ENCODE data around the gene PLCH1.

PLCH1 gene

DNA sequence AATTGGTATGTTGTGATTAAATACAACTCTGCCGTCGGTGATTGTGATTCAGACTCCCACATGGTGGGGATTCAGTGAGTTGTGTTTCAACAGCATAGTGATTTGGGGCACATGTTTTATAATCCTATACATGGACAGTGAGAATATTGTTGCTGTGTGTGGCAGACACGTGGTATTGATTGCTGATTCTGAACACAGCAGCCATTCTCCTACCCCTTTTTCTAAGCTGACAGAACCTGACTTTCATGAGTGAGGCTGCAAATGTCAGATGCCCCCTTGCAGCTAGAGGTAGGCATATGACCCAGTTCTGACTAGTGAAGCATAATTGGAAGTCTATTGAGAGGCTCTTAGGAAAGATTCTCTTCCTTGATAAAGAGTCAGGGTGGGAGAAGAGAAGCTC, 296.3 kb downstream of the PLCH1 start:
- DNase-seq = no peak

DNA sequence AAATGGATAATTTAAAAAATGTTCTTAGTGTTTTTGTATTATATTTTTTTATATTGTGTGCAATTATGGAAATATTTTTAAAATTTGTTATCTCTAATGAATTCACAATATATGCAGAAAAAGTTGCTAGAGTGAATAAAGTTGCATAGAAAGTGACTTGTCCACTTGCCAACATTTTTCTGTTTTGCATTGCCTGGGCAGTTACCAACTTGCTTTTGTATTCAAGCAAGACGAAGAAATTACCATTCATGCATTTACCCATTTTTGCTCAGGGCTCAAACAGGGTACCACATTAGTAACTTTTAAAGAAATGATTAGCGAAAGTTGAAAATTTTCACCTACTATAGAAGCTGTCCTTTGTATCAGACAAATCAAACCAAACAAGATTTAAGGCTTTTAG, 298.5 kb downstream of the PLCH1 start:
- no peak for DNase-seq

DNA sequence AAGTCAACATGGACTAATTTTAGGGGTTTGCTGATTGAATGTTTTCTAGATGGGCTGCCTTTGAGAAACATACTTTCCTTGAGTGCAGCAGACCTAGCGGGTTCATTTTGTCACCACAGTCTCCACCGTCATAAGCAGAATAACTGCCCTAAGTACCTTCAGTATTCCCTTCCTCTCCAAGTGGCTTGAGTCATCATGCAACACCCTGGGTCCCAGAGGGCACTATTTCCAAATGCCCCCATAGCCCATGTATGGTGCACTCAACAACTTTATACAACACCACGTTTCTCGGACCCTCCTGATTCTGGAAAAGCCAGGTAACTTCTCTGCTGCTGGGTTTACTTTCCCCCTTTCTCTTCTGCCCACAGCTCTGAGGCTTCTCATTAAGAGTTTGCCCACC, 300.1 kb downstream of the PLCH1 start:
- no peak for DNase-seq

DNA sequence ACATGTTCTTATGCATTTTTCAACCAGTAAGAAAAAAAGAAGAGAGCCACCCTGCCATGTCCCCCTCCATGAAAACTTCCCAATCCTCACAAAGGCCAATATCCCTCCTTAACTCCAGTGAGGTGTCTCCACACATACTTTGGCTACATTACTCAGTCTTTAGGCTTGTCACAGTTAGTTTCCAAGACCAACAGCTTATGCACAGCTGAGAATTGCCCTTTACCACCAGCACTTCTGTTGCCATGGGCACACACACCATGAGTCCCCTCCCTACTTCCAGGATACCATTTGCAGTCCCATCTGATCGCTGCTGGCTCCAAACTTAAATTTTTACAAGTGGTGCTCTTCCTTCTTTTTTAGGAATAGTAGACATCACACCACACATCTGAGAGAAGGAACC, 301.1 kb downstream of the PLCH1 start:
- DNase-seq = no peak

DNA sequence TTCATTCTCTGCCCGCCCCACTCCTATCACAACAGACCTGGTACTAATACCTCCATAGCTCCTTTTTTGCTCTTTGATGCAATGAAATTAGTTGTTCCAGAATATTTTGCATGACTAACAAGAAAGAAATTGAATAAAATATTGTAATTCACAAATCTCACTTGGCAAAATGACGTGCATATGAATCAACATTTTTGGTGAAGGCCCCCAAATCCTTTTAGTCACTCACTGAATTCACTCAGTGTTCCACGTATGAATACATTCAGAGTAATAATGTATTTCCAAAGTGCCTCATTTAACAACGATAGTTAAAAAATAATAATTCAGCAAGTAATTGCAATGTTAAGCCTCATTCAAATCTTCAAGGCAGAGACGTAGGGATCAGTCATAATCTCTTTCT, 302.8 kb downstream of the PLCH1 start:
- DNase-seq = no peak

DNA sequence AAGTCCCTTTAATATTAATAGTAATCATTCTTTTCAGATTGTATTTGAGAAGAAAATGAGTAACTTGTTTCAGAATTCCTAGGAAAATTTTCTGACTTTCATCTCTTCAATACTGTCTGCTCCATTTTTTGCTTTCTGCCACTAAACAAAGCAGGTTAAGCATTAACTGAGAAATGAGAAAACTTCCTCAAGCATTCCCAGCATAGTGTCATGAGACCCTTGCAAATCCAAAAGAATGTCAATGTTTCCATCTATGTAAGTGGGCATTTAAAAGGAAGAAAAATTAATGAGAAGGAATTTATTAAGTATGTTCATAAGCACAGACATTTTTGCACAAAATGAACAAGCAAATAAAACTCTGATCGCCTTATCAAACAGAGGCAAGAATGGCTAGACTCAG, 303.4 kb downstream of the PLCH1 start:
- no peak for DNase-seq

DNA sequence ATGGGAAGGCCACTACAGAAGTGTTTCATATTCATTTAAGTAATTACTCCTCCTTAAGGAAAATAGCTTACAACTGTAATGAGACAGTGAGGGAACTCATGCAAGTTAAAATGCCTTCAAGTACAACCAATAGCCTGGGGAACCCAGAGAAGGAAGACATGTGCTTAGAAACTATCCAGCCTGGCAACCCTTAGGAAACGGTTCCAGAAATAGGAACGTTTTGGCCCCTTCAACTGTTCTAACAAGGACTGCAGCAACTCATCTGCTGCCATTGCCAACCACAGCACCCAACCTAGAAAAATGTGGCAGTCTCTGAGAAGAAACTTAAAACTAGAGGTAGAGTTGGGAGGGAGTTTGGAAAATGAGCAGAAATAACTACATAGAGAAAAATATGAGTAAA, 303.8 kb downstream of the PLCH1 start:
- no peak for DNase-seq

DNA sequence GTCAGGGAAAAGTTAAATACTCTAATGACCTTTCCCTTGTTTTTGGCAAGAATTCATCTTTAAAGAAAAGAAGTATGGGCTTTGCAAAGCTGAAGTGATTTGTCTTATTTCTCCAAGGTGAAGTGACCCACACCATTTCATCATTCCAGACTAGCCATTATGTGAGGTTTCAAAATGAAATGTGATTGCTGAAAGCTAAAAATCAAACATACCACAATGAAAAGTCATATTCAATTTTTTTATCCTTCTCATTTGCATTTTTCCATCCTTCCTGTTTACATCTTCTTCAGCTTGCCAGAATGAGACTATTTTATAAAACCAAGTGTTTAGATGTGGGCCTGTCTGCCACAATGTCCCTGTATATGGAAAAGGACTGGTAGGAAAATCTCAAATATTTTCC, 309.1 kb downstream of the PLCH1 start:
- no peak for DNase-seq

DNA sequence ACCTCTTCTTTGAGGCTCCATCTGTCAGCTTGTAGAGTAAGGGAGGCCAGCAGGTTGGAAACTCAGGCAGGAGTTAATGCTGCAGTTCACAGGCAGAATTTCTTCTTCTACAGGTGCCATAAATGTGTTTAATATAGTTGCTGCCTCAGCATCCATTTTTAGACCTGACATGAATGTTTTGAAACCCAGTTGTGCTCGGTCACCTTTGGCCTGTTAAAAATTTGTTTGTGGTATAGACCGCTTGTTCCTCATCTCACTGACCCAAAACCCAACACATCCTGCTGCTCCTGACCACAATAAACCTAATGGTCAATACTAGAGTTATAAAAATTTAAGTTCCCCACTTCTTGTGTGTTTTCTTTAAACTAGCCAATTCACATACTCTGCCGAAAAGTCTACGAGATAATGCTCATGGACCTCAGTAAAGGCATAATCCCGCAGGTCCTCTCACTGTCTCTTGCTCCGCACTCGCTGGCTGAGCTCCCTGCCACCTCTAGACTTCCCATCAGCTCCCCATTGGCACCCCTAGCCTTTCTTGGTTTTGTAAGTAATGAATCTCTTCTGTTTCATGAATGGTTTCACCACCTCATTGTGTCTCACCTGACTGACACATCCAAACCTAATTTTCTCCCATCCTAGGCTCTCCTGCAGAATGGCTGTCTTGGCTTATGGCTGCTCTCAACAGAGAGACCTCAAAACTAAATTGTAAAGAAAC, 312.9 kb downstream of the PLCH1 start:
- DNase-seq = no peak

DNA sequence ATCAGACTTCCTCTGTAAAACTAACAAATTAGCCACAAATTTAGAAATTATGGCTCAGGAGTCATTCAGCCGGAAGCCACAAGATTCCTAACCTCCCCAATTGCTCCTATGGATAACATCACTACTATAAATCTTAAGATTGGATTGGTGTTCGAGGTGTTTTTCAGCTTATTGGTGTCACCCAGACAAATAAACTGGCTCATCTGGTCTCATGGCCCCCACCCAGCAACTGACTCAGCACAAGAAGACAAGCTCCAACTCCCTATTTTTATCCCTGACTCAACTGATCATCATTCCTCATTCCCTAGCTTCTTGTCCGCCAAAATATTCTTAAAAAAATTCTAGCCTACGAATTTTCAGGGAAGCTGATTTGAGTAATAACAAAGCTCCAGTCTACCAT, 316.3 kb downstream of the PLCH1 start:
- no peak for DNase-seq

DNA sequence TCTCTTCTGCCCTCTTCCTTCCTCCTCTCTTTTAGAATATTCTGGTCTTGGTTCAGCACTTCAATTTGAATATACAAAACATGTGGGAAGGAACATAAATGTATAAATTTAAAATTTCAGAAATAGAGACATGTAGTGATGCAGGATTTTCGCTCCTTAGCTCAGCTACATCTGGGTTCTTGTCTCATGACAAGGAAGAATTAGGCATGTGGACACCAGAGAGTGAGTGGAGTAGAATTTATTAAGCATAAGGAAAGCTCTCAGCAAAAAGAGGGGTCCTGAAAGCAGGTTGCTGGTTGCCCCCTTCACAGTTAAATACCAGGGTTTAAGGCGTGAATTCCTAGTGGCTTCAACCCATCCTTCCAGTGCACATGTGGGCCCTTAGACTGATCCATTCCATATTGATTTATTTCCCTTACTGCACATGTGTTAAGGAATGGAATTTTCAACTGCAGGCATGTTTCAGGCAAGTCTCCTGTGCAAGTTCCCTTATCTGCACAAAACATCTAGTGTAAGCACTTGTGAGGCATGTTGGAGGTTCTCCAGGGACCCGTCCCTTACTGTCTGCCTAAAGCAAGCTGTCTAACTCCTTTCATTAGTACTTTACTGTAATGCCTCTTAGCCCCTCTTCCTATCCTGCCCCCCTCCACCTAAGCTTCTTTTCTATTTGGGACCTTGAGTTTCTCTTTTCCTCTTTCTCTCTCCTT, 318.2 kb downstream of the PLCH1 start:
- no peak for DNase-seq

DNA sequence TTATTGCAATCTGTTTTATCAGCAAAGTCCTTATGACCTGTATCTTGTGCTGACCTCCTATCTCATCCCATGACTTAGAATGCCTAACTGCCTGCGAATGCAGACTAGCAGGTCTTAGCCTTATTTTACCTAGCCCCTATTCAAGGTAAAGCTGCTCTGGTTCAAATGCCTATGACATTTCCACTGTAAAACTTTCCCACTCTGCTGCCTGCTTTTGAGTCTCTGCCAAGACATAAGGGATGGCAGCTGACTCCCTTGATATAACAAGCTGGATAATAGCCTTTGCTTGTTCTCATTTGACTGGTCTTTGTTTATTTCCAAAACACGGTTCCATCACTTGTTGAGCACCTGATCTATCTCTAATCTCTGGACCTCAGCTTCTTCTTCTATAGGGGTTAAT, 319.5 kb downstream of the PLCH1 start:
- no peak for DNase-seq

DNA sequence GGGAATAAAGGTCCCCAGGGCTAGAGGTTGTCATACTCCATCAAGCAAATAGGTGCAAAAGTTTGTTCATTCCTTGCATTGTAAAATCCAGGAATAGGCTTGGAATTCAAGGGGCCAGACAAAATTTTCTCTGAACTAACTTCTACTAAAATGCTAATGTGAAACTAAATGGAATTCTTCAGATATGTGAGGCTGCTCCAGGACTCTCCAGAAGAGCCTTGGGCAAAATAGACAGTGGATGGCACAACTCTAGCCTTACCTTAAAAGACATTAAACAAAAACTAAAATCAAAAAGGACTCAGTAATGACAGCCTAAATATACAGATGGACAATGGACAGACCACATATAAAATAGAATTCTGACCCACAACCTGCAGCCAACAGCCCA, 320.6 kb downstream of the PLCH1 start:
- no peak for DNase-seq

DNA sequence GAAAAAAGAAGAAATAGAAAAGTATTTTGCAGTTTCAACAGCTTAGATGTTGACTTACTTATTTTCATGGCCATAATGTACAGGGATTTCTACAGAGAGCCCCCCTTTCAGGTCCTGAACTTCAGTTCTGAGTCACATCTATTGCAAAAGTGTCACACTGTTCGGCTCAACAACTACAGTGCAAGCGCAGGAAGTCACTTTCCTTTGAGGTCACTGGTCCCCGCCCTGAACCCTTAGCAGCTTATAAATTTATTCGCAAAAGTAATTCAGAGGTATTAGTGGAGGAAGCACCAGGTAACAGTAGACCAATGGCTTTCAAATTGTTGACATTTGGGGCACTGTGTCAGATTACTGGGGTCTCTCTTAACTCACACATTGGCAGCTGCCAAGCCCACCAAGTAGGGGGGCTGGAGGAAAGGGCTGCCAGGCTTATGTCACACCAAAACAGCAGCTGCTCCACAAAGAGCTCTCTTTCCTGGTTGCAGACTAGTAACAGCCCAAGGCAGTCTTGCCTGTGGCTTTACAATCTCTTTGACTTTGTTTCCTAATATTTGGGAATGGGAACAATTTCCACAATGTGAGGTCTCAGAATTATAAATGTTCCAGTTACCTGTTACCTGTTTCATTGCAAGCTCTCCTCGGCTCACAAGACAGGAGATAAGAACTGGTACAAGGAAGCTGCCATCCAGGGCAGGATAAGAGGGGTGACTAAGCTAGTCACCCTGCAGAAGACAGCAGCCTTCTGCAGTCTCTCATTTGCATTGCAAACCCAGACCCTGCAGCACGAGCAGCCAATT, 321.1 kb downstream of the PLCH1 start:
- no peak for DNase-seq

DNA sequence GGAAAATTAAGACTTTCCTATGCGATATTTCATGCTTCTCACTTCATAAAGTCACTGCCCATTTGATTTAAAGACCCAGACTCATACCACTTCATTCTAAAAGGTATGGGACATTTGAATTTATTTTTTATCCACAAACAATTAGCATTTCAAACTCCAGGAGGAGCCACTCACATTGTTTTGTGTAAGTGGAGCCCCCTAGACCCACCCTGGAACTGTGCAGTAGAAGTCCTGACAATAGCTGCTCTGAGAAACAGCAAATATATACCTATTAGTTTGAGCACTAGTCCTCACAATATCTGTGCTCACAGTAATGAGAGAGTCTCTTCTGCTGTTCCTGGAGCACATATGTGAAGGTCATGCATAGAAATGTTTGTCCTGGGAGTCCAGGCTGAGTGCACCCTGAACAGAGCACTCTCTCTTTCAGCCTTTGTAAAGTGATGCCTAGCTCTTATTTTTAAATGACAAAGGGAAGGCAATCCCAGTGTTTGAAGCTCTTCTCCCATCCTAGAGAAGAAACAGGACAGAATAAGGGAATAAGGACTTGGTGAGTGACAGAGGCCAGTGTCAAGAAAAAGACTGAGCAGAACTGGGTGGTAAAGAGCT, 323.9 kb downstream of the PLCH1 start:
- no peak for DNase-seq

DNA sequence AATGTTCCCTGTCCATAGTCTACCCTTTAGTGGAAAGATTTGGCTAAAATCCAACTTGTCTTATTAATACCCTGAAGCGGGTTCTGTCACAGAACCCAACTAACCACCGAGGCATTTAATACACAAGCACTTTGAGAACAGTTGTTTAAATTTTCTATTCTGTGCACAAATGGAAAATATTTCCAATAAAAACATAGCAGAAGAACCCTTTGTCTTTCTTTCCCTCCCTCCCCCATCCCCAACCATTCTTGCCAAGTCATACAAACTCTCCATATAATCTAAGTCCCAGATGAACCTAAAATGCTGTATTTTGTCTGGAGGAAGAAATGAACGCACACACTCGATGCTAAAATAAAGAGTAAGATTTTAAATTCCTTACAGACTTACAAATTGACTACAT, 324.5 kb downstream of the PLCH1 start:
- no peak for DNase-seq

DNA sequence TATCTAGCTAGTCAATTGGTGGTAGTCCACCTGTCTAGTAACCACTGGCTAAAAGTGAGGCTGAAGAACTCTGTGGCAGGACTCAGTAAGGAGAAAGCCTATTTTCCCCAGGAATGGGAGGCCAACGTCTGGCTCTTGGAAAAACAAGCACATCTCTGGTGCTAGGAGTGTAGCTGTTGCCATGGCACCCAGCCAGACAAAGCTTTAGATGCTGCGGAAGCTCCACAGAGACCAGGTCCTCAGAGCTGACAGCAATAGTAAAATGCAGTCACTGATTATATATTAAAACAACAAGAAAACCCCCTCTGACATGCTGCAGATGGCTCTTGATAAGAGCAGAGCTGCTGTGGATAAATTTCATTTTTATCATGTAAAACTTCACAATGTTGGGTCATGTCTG, 326.5 kb downstream of the PLCH1 start:
- DNase-seq = no peak

DNA sequence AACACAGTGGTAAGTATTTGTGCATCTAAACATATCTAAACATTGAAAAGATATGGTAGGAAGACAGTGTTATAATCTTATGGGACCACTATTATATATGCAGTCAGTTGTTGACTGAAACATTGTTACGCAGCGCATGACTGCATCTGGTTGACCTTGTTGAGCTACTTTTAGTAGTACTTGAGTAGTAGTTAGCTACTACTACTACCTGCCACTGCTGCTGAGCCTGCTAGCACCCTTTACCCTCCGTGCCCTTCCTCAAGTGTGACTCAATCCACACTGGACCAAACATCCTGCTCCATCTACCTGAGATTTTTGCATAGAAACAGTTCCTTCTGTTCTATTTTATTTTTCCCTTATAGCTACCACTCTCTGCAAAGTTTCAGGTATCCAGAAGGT, 327.8 kb downstream of the PLCH1 start:
- DNase-seq = no peak

DNA sequence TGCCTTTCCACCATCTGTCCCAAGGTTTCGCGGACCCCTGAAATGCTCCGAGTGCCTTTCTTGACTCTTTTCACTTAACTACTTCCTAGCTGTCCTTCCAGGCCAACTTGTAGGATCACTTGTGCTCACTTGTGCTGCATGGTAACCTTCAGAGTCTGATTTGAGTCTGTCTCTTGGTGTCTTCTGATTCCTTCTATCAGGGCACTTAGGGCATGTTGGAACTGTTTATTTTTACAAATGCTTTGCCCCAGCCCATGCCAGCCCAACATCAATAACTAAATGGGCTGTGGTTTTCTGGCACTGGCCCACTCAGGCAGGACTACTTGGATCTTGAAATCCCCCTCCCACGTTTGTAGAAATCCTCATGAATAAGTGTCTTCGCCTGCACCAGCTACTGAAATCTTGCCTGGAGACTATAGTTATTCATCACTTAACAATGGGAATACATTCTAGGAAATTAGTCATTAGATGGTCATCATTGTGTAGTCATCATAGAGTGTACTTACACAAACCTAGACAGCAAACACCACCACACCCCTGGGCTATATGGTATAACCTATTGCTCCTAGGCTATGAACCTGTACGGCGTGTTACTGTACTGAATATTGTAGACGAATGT, 328.3 kb downstream of the PLCH1 start:
- no peak for DNase-seq

DNA sequence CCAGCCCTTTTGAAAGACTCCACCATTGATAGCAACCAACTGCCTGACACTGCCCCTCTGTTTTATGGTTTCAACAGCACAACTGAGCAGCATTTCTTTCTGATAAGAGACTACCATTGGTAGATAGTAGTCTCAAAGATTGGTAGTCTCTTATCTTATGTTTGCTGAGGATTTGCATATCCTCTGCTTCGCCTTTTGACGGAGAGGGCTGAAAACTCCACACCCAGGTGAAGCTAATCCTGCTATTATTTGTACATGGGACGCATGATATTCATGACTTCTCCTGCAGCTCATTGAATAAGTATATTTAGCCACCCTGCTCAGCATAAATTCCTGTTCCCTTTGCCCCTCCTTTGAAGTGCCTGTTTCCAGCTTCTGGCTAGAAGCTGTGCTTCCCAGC, 332.0 kb downstream of the PLCH1 start:
- no peak for DNase-seq

DNA sequence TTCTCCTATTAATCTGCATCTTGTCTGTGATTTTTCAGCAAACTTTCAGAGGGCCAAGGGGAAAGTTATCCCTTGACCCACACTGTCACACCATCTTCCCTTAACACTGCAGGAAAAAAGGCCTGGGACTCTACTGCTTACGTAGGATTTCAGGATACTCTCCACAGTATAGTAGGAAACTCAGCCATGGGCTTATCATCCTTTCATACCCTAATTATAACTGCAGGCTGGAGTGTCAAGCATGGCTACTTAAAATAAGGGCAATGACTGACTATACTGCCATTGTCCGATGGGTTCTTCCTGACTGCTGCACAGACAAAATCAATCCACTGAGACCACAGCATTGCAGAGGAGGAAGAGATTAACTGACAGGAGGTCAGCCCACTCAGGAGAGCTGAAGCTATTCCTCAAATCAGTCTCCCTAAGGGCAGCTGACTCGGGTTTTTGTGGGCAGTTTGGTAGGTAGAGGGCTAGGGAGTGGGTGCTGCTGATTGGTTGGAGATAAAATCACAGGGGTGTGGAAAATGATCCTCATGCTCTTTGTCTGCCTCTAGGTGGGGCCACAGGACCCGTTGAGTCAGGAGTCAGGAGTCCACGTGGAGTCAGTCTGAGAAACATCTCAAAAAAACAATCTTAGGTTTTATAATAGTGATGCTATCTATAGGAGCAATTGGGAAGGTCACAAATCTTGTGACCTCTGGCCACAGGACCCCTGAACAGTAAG, 333.2 kb downstream of the PLCH1 start:
- no peak for DNase-seq

DNA sequence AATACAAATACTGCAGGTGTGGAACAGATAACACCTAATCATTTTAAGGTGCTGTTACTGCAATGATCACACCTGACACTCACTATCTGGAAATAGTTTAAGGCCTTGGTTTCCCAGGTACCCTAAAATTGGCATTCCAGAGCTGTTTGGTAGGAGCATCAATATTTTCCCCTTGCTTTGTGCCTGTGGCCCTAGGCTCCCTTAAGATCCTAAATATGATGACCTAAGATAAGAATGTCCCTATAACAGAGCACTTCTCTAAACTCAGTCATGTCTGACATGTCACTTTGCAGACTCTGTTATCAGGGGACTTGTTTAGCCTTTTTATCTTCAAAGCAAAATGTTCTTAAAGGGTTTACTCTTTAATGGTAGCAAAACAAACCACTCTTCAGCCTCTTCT, 335.5 kb downstream of the PLCH1 start:
- DNase-seq = no peak

DNA sequence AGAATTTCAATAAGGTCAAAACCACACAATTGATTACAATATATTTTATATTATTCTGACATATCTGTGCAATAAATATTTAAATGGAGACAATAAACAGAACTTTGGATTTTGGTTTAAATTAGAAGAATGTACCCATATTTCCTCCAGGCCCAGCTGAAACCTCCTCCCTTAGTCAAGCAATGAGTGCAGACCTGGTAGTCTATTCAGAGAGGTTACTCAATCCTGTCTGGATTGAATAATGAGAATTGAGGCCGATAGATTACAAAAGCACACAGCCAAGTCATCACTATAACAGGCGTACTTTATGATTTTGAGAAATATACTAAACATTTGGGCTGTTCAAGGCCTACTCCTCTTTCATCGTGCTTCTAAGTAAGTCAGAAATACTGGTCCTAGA, 336.9 kb downstream of the PLCH1 start:
- DNase-seq = no peak

All from NCI-H2081 treated with DMSO at 0.1 percent for 48 hours (cell line).